Omental fat pad (tissue), 4 donors: ENCODE data around the gene ASAP2. TPM values are rescaled to one million over a fixed set of nuclear protein-coding genes. Genes with fewer than 3 reads are reported as not detected.
A peak's percentile ranks its signal among the peaks of the same experiment; 100 is the strongest.

ENCODE experiments used
- ATAC-seq: fragments of 150-250 bp; one replicate; pipeline ENCODE4 v1.9.1; 2016; ENCODE audit warnings: mild to moderate bottlenecking, moderate library complexity; ENCODE audit not compliant: low FRiP score
- DNase-seq: peaks from one replicate; pipeline ENCODE4 v3.0.0-alpha.2; 2019; ENCODE audit warnings: low spot score
- total RNA-seq, 4 donors: library from RNA; depleted of rRNA; stranded (reverse); fragments of >200 nt; gene quantifications; one replicate each; pipeline ENCODE4 v1.1.0, GENCODE V29; 2016
- TF ChIP-seq, protein P1 (sequence below), 3 donors: fragments of 450-650 bp; IDR thresholded peaks; one replicate each; pipeline ENCODE4 v1.5.1; 2016 to 2017; ENCODE audit warnings: antibody characterized with exemption in 3 of 3, mild to moderate bottlenecking in 3 of 3, moderate library complexity in 2 of 3

The ASAP2 gene
- total RNA-seq, 4 donors from 2014 or later: 16.8 to 57.4 (median 22.8) TPM

DNA sequence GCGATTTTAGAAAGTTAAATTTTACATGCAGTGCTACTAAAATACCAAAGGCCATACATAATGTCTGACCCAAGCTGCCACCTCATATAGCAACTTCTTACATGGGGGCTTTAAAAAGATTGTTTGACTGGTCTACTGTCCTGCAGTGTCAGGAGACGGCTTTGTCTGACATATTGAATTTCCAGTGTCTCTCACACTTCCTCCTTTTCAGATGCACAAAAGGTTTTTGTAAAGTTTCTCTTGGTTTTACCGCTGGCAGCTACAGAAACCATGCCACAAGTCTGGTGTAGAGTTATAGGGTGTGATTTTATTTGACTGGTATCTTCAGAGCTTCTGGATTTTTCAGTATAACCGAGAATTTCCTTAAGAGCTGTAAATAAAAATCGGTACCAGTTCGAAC, 1.1 kb upstream of the ASAP2 start:
- DNase-seq (no peak), ATAC-seq (no peak)
- TF ChIP-seq, protein P1, sequence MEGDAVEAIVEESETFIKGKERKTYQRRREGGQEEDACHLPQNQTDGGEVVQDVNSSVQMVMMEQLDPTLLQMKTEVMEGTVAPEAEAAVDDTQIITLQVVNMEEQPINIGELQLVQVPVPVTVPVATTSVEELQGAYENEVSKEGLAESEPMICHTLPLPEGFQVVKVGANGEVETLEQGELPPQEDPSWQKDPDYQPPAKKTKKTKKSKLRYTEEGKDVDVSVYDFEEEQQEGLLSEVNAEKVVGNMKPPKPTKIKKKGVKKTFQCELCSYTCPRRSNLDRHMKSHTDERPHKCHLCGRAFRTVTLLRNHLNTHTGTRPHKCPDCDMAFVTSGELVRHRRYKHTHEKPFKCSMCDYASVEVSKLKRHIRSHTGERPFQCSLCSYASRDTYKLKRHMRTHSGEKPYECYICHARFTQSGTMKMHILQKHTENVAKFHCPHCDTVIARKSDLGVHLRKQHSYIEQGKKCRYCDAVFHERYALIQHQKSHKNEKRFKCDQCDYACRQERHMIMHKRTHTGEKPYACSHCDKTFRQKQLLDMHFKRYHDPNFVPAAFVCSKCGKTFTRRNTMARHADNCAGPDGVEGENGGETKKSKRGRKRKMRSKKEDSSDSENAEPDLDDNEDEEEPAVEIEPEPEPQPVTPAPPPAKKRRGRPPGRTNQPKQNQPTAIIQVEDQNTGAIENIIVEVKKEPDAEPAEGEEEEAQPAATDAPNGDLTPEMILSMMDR (IDR thresholded peaks at IDR 0.05): no peak

DNA sequence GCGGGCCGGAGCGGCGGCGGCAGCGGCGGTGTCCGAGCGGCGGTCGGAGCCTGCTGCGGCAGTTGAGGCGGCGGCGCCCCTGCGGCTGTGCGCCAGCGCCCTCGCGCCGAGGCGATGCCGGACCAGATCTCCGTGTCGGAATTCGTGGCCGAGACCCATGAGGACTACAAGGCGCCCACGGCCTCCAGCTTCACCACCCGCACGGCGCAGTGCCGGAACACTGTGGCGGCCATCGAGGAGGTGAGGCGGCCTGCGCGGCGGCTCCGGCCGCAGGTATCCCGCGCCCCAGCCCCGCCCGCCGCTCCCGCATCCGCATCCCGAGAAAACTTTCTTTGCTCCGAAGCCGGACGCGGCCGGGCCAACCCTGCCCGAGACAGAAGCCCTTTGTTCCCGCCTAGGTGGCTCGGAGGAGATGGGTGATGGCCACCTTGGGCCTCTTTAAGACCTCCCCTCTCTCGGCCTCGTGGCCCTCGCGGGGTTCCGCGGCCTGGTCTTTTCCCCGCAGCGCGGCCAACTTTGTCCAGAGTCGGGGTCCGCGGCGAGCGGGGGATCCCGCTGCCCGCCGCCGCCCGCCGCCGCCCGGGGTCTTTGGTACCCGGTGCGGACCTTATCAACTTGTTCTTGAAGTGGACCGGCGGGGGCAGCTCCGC, 504 bp downstream of the ASAP2 start:
- TF ChIP-seq, protein P1 (IDR thresholded peaks at IDR 0.05): no peak
- no peak for DNase-seq

GRCh38 chr2:9207641-9208311, 1.2 kb downstream of the ASAP2 start:
- no peak for DNase-seq
- no peak for ATAC-seq
- TF ChIP-seq, protein P1 (IDR thresholded peaks at IDR 0.05): no peak

More for the DNA sequence above, 504 bp downstream of the ASAP2 start:
- ATAC-seq: peak; percentile 34

- no peak for ATAC-seq
- DNase-seq: no peak
- TF ChIP-seq, protein P1 (IDR thresholded peaks at IDR 0.05): no peak
These were observed 2.3 kb downstream of the ASAP2 start for GRCh38 chr2:9208875-9209274.

GRCh38 chr2:9210030-9210429, 3.4 kb downstream of the ASAP2 start:
- DNase-seq: no peak
- ATAC-seq: no peak
- TF ChIP-seq, protein P1 (IDR thresholded peaks at IDR 0.05): no peak

GRCh38 chr2:9211496-9211895, 4.9 kb downstream of the ASAP2 start:
- DNase-seq (no peak), ATAC-seq (no peak)
- TF ChIP-seq, protein P1 (IDR thresholded peaks at IDR 0.05): no peak
